Measurements from ENCODE around the gene SLIT3. TPM values are rescaled to one million over a fixed set of nuclear protein-coding genes. Genes with fewer than 3 reads are reported as not detected.

Gene SLIT3
- total RNA-seq, 6 experiments from 2014 or later = 0.31 to 1.2 (median 0.65) TPM

- 52% methylated on average over 5 of the region's 5 CpGs for WGBS (ENCODE audit: insufficient coverage, low coverage, low lambda C conversion rate, missing lambda C conversion rate)
These were observed 447.0 kb downstream of the SLIT3 start for GRCh38 chr5:168853972-168854371.

DNA sequence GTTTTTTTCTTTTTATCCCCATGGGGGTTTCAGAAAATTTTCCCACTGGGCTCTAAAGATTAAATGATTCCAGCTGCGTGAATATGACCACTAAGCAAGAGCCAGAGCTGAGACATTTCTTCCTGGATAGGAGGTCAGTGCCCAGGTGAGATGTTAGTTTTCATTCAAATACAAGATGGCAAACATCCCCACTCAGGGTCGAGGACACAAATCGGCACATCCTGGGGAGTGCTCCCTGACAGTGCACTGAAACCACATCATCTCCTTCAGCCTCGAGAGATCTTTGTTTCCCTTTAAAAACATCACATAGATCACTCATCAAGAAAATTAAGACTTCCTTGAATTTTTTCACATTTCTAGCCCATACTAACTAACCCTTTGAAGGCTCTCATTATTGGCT is 448.6 kb downstream of the SLIT3 start:
- no peak for ATAC-seq
- WGBS (ENCODE audit: insufficient coverage, low coverage, low lambda C conversion rate, missing lambda C conversion rate) = 32% methylated on average over 4 of the region's 4 CpGs

More at GRCh38 chr5:168853972-168854371, 447.0 kb downstream of the SLIT3 start:
- Histone ChIP-seq H3K9me3 (no peaks in the 10 kb centered on the region), H3K4me3 (no peak overlapping the region), H3K27ac (no peak overlapping the region), H3K36me3 (no peaks in the 10 kb centered on the region), H3K27me3 (no peaks in the 10 kb centered on the region), H3K4me1 (no peaks in the 10 kb centered on the region)
- DNase-seq (no peak), ATAC-seq (no peak)
- intact Hi-C loops (cut with DNase I) = no loop called here
- TF ChIP-seq POLR2A (IDR thresholded peaks at IDR 0.05) = no peak
- TF ChIP-seq, protein P1, sequence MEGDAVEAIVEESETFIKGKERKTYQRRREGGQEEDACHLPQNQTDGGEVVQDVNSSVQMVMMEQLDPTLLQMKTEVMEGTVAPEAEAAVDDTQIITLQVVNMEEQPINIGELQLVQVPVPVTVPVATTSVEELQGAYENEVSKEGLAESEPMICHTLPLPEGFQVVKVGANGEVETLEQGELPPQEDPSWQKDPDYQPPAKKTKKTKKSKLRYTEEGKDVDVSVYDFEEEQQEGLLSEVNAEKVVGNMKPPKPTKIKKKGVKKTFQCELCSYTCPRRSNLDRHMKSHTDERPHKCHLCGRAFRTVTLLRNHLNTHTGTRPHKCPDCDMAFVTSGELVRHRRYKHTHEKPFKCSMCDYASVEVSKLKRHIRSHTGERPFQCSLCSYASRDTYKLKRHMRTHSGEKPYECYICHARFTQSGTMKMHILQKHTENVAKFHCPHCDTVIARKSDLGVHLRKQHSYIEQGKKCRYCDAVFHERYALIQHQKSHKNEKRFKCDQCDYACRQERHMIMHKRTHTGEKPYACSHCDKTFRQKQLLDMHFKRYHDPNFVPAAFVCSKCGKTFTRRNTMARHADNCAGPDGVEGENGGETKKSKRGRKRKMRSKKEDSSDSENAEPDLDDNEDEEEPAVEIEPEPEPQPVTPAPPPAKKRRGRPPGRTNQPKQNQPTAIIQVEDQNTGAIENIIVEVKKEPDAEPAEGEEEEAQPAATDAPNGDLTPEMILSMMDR (IDR thresholded peaks at IDR 0.05) = no peak

DNA sequence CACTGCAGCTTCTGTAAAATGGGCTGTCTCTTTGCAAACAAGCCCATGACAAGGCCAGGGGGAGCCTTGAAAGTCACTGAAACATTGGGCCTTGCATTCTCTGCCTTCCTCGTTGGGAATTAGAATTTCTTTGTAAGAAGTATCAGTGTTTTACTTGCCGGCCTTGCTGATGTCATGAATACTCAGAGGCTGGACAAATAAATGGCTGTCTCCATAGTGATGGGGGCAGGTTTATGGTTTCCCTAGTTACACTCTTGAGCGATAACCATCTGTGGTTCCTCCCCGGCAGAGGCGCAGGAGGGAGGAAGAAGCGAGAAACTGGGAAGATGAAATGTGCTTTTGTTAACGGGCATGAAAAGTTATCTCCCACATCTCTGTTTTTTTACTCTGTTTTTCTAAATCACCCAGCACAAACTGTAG is 449.0 kb downstream of the SLIT3 start:
- Histone ChIP-seq H3K27me3 (no peaks in the 10 kb centered on the region), H3K4me1 (no peaks in the 10 kb centered on the region), H3K4me3 (no peak overlapping the region), H3K9me3 (no peaks in the 10 kb centered on the region), H3K27ac (no peak overlapping the region), H3K36me3 (no peaks in the 10 kb centered on the region)
- no peak for DNase-seq
- no peak for ATAC-seq
- WGBS (ENCODE audit: insufficient coverage, low coverage, low lambda C conversion rate, missing lambda C conversion rate) = 21% methylated on average over 7 of the region's 7 CpGs
- TF ChIP-seq, protein P1 (IDR thresholded peaks at IDR 0.05) = no peak
- TF ChIP-seq POLR2A (IDR thresholded peaks at IDR 0.05) = no peak
- intact Hi-C loops (cut with DNase I) = no loop called here

More for the DNA sequence above, 448.6 kb downstream of the SLIT3 start:
- H3K27me3 ChIP-seq = no peaks in the 10 kb centered on the region
- H3K9me3 ChIP-seq = no peaks in the 10 kb centered on the region
- intact Hi-C loops (cut with DNase I) = no loop called here
- DNase-seq = no peak
- H3K4me1 ChIP-seq = no peaks in the 10 kb centered on the region
- H3K27ac ChIP-seq = no peak overlapping the region
- no peaks in the 10 kb centered on the region for H3K36me3 ChIP-seq
- no peak for TF ChIP-seq POLR2A (IDR thresholded peaks at IDR 0.05)
- TF ChIP-seq, protein P1 (IDR thresholded peaks at IDR 0.05) = no peak
- no peak overlapping the region for H3K4me3 ChIP-seq

DNA sequence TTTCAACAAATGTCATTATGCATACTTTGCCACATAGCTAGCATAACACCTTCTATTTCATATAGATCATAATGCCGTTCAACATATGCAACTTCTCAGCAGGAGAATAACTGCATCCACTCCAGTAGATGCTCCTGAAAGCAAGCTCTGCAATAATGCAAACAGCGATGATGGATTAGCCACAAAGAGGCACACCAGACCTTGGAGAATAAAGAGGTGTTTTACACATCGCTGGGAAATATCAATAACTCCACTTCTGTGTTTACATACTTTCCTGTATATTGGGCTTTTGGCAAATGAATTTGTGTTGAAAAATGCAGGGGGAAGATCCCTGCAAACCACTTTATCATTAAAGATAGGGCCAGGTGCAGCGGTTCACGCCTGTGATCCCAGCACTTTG is 450.3 kb downstream of the SLIT3 start:
- no peaks in the 10 kb centered on the region for H3K27me3 ChIP-seq
- H3K27ac ChIP-seq = no peak overlapping the region
- ATAC-seq (no peak), DNase-seq (no peak)
- no peaks in the 10 kb centered on the region for H3K4me1 ChIP-seq
- no peaks in the 10 kb centered on the region for H3K36me3 ChIP-seq
- no peak overlapping the region for H3K4me3 ChIP-seq
- H3K9me3 ChIP-seq = no peaks in the 10 kb centered on the region
- TF ChIP-seq, protein P1 (IDR thresholded peaks at IDR 0.05) = no peak
- TF ChIP-seq POLR2A (IDR thresholded peaks at IDR 0.05) = no peak
- intact Hi-C loops (cut with DNase I) = no loop called here
- WGBS (ENCODE audit: insufficient coverage, low coverage, low lambda C conversion rate, missing lambda C conversion rate) = 73% methylated on average over 5 of the region's 5 CpGs

GRCh38 chr5:168848569-168848968 is 452.4 kb downstream of the SLIT3 start:
- H3K27me3 ChIP-seq = no peaks in the 10 kb centered on the region
- no peak for ATAC-seq
- 38% methylated on average over 8 of the region's 8 CpGs for WGBS (ENCODE audit: insufficient coverage, low coverage, low lambda C conversion rate, missing lambda C conversion rate)
- no peak overlapping the region for H3K4me3 ChIP-seq
- no peaks in the 10 kb centered on the region for H3K4me1 ChIP-seq
- DNase-seq = no peak
- H3K9me3 ChIP-seq = no peaks in the 10 kb centered on the region
- TF ChIP-seq, protein P1 (IDR thresholded peaks at IDR 0.05) = no peak
- no peak for TF ChIP-seq POLR2A (IDR thresholded peaks at IDR 0.05)
- no peak overlapping the region for H3K27ac ChIP-seq
- intact Hi-C loops (cut with DNase I) = no loop called here
- no peaks in the 10 kb centered on the region for H3K36me3 ChIP-seq

Measured in right lobe of liver (tissue), 6 donors.